ENCODE measurements around the gene GALR2. TPM values are rescaled to one million over a fixed set of nuclear protein-coding genes. Genes with fewer than 3 reads are reported as not detected.
A peak's percentile ranks its signal among the peaks of the same experiment; 100 is the strongest.

GALR2 gene
- total RNA-seq, 1 donor from 2014 or later: 0.94 TPM

DNA sequence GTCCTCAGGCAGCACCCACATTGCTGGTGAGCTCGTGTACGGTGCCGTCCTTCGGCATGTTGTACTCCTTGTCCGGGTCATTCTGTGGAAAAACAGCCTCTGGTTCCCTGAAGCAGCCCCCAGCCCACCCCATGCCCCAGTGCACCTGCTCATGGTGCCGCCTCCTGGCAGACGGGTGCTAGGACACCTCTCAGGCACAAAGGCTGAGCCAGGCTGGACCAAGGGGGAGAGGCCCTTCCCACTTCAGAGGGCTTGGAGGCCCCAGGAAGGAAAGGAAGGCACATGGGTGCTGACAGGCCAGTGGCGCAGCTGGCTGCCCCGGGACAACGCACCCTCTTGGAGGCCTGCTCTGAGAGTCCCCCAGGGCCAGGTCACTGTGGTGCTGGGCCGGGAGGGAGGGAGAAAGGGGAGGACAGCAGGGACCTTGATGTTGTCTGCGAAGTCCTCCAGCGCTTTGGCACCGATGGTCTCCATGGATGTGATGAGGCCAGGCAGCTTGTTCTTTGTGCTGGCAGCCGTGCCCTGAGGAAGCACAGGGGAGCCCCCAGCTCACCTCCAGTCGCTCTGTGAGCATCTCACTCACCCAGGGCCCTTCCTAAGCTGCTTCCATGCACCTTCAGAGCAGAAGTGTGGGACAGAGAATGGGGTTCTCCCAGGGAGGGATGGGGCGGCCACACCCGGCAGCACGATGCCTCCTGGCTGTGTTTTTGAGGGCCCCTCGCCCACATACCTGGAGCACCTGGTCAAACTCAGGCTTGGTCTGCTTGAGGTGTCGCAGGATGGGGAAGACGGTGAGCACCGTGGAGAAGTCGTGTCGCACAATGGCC lies 13.7 kb downstream of the GALR2 start:
- Mint-ChIP-seq H3K4me1 (ENCODE audit: unreplicated experiment) (no peaks in the 10 kb centered on the region), H3K9me3 (no peaks in the 10 kb centered on the region), H3K27me3 (no peaks in the 10 kb centered on the region), H3K36me3 (peaks cover 5% of the 10 kb centered on the region), H3K4me3 (no peak overlapping the region), H3K27ac (no peak overlapping the region)
- peak; percentile 38 for TF ChIP-seq CTCF (conservative IDR thresholded peaks at IDR 0.05)
- peak; percentile 62 for DNase-seq (ENCODE audit: extremely low spot score, unreplicated experiment)

DNA sequence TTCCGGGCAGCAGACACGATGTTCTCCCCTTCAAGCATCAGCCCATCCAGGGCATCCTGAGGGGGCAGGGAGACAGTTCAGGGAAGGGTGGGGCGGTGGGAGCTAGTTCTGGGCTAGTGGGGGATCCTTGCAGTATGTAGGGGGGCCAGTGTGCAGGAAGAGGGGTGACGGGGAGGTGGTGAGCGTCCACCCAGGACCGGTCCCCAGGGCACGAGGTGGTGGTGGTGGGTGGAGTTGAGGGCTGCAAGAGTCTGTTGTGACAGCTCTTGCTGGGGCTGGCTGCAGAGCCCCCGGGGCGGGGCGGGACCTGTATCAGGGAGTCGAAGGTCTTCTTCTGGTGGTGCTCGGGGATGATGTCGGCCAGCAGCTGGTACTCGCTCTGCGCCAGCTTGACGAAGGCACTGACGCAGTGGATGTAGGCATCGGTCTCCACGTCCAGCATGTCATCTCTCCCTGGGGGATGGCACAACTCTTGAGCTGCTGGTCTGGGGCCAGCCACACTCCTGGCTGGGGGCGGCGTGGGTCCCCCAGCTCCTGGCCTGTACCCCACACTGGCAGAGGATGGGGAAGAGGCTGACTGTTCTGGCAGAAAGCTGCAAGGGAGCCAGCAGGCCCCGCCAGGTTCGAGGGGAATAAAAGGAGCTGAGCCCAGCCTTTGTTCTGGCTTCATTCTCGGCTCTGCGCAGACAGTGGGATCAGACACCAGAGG lies 14.4 kb downstream of the GALR2 start:
- Mint-ChIP-seq H3K9me3 (no peaks in the 10 kb centered on the region), H3K4me3 (no peak overlapping the region), H3K27ac (no peak overlapping the region), H3K36me3 (peaks cover 5% of the 10 kb centered on the region), H3K27me3 (no peaks in the 10 kb centered on the region), H3K4me1 (ENCODE audit: unreplicated experiment) (no peaks in the 10 kb centered on the region)
- DNase-seq (ENCODE audit: extremely low spot score, unreplicated experiment): peak; percentile 64
- TF ChIP-seq CTCF (conservative IDR thresholded peaks at IDR 0.05): no peak

DNA sequence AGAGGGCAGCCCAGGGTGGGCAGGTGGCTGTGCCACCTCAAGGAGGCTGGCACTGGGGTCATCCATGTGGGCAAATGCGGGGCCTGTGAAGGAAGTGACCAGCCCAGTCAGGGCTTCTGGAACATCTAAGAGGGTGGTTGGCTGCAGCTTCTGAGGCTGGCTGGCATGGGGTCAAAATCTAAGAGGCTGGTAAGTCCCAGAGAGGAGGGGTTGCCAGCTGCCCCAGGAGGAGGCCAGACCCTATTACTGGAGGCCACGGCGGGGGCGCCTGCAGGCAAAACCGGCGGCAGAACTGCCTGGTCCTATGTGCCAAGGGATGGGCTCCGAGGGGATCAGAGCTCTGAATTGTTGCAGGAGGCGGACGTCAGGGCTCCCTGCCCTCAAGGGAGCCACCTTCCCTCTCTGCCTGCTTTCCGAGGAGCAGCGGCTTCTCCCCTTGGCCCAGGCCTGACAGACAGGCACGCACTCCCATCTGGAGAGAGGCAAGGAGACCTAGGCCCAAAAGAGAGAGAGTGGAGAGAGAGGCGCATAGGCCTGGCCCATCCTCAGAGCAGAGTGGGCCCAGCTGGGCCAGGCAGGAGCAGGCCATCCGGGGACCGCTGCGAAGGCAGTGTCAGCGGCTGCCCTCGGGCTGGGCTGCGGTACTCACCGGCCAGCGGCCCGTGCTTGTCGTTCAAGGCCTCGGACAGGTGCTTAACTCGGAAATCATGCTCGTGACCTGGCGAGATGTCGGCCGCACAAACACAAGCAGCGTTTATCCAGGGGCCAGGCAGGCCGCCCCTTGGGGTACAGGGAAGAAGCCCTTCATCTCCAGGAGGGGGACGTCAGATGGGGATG lies 15.3 kb downstream of the GALR2 start:
- Mint-ChIP-seq H3K9me3 (no peaks in the 10 kb centered on the region), H3K27me3 (no peaks in the 10 kb centered on the region), H3K4me3 (no peak overlapping the region), H3K4me1 (ENCODE audit: unreplicated experiment) (no peaks in the 10 kb centered on the region), H3K36me3 (no peaks in the 10 kb centered on the region), H3K27ac (no peak overlapping the region)
- peak; percentile 64 for DNase-seq (ENCODE audit: extremely low spot score, unreplicated experiment)
- TF ChIP-seq CTCF (conservative IDR thresholded peaks at IDR 0.05): no peak

DNA sequence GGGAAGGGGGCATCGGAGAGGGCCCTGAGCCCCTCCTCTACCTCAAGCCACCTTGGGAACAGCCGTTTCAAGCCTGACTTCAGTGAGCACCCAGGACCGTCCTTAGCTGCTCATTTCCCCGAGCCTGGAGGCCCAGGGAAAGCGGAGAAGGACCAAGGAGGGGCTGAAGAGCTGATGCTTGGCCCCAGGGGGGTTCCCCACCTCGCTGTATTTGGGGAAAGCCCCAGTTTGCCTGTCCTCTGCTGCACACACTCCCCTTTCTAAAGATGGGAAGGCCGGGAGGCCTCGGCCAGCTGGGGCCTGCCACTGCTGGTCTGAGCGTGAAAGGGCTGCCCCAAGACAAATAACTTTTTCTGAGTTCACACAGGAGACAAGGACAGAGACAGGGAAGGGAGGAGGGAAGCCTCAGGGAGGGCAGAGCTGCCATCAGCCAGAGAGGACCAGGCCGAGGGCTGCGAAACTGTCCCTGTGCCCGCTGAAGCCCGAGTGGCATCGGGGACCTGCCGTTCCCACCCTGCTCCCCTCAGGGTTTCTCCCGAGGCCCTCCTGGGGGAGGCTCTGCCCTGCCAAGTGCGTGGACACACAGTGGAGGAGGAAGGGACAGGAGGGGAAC lies 16.0 kb downstream of the GALR2 start:
- DNase-seq (ENCODE audit: extremely low spot score, unreplicated experiment): no peak
- Mint-ChIP-seq H3K9me3 (no peaks in the 10 kb centered on the region), H3K36me3 (peaks cover 1% of the 10 kb centered on the region), H3K27me3 (no peaks in the 10 kb centered on the region), H3K4me3 (no peak overlapping the region), H3K27ac (no peak overlapping the region), H3K4me1 (ENCODE audit: unreplicated experiment) (no peaks in the 10 kb centered on the region)
- TF ChIP-seq CTCF (conservative IDR thresholded peaks at IDR 0.05): no peak

All from type B pancreatic cell (in vitro differentiated cells).